Raji (cell line): ENCODE data around the gene MGST3.

ENCODE experiments used
- POLR2A ChIP-seq: IDR thresholded peaks from 2 replicates; pipeline ENCODE4 v1.6.1; 2011; ENCODE audit warnings: low read depth, low read length, control low read depth; ENCODE audit not compliant: insufficient read depth

MGST3 gene

GRCh38 chr1:165630629-165631341 is at the start of gene MGST3:
MGST3 (plus strand) TSS chr1:165631234; CDS start chr1:165649848, 18,614 bp downstream.
- peak; percentile 51; the same call in 1 of the 2 replicates for TF ChIP-seq POLR2A

- TF ChIP-seq POLR2A, result no peak
These were observed 49.1 kb upstream of the MGST3 start for GRCh38 chr1:165581926-165582325.

GRCh38 chr1:165586398-165586797 is 44.6 kb upstream of the MGST3 start:
- no peak for TF ChIP-seq POLR2A

- TF ChIP-seq POLR2A, result no peak
These were observed 37.9 kb upstream of the MGST3 start for GRCh38 chr1:165592945-165593823.

- no peak for TF ChIP-seq POLR2A
These were observed 35.6 kb upstream of the MGST3 start for GRCh38 chr1:165595246-165595938.

GRCh38 chr1:165597883-165598675 is 33.0 kb upstream of the MGST3 start:
- no peak for TF ChIP-seq POLR2A

GRCh38 chr1:165598676-165599059 is 32.4 kb upstream of the MGST3 start:
- no peak for TF ChIP-seq POLR2A

GRCh38 chr1:165600793-165601192 is 30.2 kb upstream of the MGST3 start:
- no peak for TF ChIP-seq POLR2A

GRCh38 chr1:165603810-165604209 is 27.2 kb upstream of the MGST3 start:
- TF ChIP-seq POLR2A, result no peak

- no peak for TF ChIP-seq POLR2A
These were observed 25.8 kb upstream of the MGST3 start for GRCh38 chr1:165605246-165605645.

GRCh38 chr1:165610866-165611265 is 20.2 kb upstream of the MGST3 start:
- TF ChIP-seq POLR2A, result no peak

- TF ChIP-seq POLR2A, result no peak
These were observed 19.0 kb upstream of the MGST3 start for GRCh38 chr1:165612062-165612461.

- no peak for TF ChIP-seq POLR2A
These were observed 14.9 kb upstream of the MGST3 start for GRCh38 chr1:165616054-165616612.

- no peak for TF ChIP-seq POLR2A
These were observed 14.0 kb upstream of the MGST3 start for GRCh38 chr1:165616987-165617546.
